ENCODE data around the gene ONECUT3. TPM values are rescaled to one million over a fixed set of nuclear protein-coding genes. Genes with fewer than 3 reads are reported as not detected.

ONECUT3 gene
- total and polyA plus RNA-seq, 2 donors (not counting 3 experiments of a cell fraction or from before 2014, with no cell fraction given), result not detected

DNA sequence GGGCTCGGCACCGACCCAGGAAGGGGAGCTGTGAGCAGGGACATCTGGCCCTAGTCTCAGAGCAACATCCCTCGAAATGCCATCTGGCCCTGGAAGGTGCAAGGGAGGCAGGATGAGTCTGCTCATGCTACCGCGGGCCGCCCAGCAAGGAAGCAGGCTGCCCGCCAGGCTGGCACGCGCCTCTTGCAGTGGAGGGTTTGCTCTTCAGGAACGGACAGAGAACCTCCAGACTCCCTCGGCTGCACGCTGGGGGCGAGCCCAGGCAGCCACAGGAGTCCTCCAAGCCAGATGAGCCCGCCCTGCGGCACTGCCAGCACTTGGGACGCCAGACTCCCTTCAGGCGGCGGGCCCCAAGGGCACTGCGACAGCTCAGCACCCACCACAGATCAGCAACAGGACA lies 68.9 kb downstream of the ONECUT3 start:
- peaks cover 4% of the 10 kb centered on the region for H3K79me2 ChIP-seq (ENCODE audit: control insufficient read depth, insufficient read depth, low read length)
- no peaks in the 10 kb centered on the region for H3K9me3 ChIP-seq (replicated peaks; ENCODE audit: control insufficient read depth, insufficient read depth, low read length)
- H3K27ac ChIP-seq (ENCODE audit: insufficient read depth, low read depth, low read length), result no peak overlapping the region
- no peak overlapping the region for H3K4me3 ChIP-seq (replicated peaks in 1 of 3; ENCODE audit: insufficient read depth in 1 of 3, low read depth in 1 of 3, low read length in 3 of 3)
- intact Hi-C loops (cut with micrococcal nuclease), result no loop called here
- FAIRE-seq (no peak), DNase-seq (ENCODE audit: low read depth, low spot score) (no peak)
- H3K4me2 ChIP-seq (ENCODE audit: insufficient read depth, low read length), result no peak overlapping the region
- no peak overlapping the region for H2AFZ ChIP-seq (ENCODE audit: low read depth, low read length)
- peaks cover 0 to 55% of the 10 kb centered on the region in 2 experiments for H3K36me3 ChIP-seq (ENCODE audit: control insufficient read depth in 2 of 2, extremely low read depth in 1 of 2, insufficient read depth in 2 of 2, low read length in 2 of 2)
- ChIA-PET POLR2A (no interaction called here), CTCF (interaction anchor here (0.8 to 2.5 kb wide), 2 partner anchors 150 to 276 kb away, joined by 3 to 6 read pairs; no protein-coding TSS in a partner anchor)
- BruUV-seq (replicated peaks), result no TSS peak
- no peaks in the 10 kb centered on the region for H3K4me1 ChIP-seq (ENCODE audit: control insufficient read depth, extremely low read depth, insufficient read depth, low read length)
- no peaks in the 10 kb centered on the region for H3K27me3 ChIP-seq (ENCODE audit: control insufficient read depth in 2 of 2, insufficient read depth in 2 of 2, low read length in 2 of 2)
- dilution Hi-C loops (cut with MboI; ENCODE audit: extremely low pct_ligation_motif_present, low sequenced_read_pairs), result no loop called here
- no peaks in the 10 kb centered on the region for H3K9me1 ChIP-seq (replicated peaks; ENCODE audit: control insufficient read depth, extremely low read depth, insufficient read depth, low read length)
- no peak overlapping the region for H3K9ac ChIP-seq (replicated peaks; ENCODE audit: extremely low read depth, insufficient read depth, low read length)
- TF ChIP-seq EZH2 (IDR thresholded peaks at IDR 0.05; ENCODE audit: borderline replicate concordance, low read depth, low read length, severe bottlenecking) (no peak), POLR2A (IDR thresholded peaks at IDR 0.05; ENCODE audit: low read depth, low read length) (no peak), GATA2 (IDR thresholded peaks at IDR 0.05; ENCODE audit: insufficient read depth, insufficient read length, low read depth, low read length) (no peak), JUN (IDR thresholded peaks at IDR 0.05; ENCODE audit: borderline replicate concordance, insufficient read depth, insufficient read length, low read depth) (no peak), MYC (IDR thresholded peaks at IDR 0.05; ENCODE audit: low read depth, low read length) (no peak), FOS (IDR thresholded peaks at IDR 0.05; ENCODE audit: borderline replicate concordance, insufficient read depth, low read length) (no peak), POLR2AphosphoS5 (IDR thresholded peaks at IDR 0.05; ENCODE audit: insufficient read depth, low read depth, low read length) (no peak)
- TF ChIP-seq, protein P1, sequence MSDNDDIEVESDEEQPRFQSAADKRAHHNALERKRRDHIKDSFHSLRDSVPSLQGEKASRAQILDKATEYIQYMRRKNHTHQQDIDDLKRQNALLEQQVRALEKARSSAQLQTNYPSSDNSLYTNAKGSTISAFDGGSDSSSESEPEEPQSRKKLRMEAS (IDR thresholded peaks at IDR 0.05; ENCODE audit: insufficient read depth, insufficient read length), result no peak
- TF ChIP-seq, protein P2, sequence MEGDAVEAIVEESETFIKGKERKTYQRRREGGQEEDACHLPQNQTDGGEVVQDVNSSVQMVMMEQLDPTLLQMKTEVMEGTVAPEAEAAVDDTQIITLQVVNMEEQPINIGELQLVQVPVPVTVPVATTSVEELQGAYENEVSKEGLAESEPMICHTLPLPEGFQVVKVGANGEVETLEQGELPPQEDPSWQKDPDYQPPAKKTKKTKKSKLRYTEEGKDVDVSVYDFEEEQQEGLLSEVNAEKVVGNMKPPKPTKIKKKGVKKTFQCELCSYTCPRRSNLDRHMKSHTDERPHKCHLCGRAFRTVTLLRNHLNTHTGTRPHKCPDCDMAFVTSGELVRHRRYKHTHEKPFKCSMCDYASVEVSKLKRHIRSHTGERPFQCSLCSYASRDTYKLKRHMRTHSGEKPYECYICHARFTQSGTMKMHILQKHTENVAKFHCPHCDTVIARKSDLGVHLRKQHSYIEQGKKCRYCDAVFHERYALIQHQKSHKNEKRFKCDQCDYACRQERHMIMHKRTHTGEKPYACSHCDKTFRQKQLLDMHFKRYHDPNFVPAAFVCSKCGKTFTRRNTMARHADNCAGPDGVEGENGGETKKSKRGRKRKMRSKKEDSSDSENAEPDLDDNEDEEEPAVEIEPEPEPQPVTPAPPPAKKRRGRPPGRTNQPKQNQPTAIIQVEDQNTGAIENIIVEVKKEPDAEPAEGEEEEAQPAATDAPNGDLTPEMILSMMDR (IDR thresholded peaks at IDR 0.05; ENCODE audit: extremely low read depth in 1 of 2, insufficient read depth in 1 of 2, low read depth in 1 of 2, low read length in 2 of 2), result no peak
- H4K20me1 ChIP-seq (replicated peaks; ENCODE audit: control insufficient read depth, extremely low read depth, insufficient read depth, low read length), result no peaks in the 10 kb centered on the region
